Osteoblast (primary cell): ENCODE measurements around the gene ABAT. TPM values are rescaled to one million over a fixed set of nuclear protein-coding genes. Genes with fewer than 3 reads are reported as not detected.

Source experiments
- DNase-seq: peaks from one replicate; pipeline ENCODE4 v3.0.0; 2011; ENCODE audit warnings: low spot score, mixed read lengths; ENCODE audit not compliant: insufficient read length; ENCODE audit errors: missing footprints
- H2AFZ ChIP-seq: 2 replicates; pipeline ENCODE4 v1.6.0; 2011; ENCODE audit warnings: mild to moderate bottlenecking, low read length
- H3K27ac ChIP-seq: 2 replicates; pipeline ENCODE4 v1.5.1; 2011; ENCODE audit warnings: mild to moderate bottlenecking, low read depth, low read length, moderate library complexity
- H3K27me3 ChIP-seq: 2 replicates; pipeline ENCODE4 v1.6.0; 2012; ENCODE audit warnings: mild to moderate bottlenecking, control low read depth, inconsistent platforms, low read length, moderate library complexity; ENCODE audit not compliant: insufficient read depth
- H3K36me3 ChIP-seq: 2 replicates; pipeline ENCODE4 v1.5.1; 2011; ENCODE audit warnings: mild to moderate bottlenecking, low read length, control low read depth, moderate library complexity; ENCODE audit not compliant: insufficient read depth
- H3K4me1 ChIP-seq: 2 replicates; pipeline ENCODE4 v1.5.1; 2011; ENCODE audit warnings: mild to moderate bottlenecking, low read length, control low read depth, moderate library complexity; ENCODE audit not compliant: insufficient read depth
- H3K4me2 ChIP-seq: 2 replicates; pipeline ENCODE4 v1.6.0; 2011; ENCODE audit warnings: mild to moderate bottlenecking, low read length; ENCODE audit not compliant: insufficient read depth
- H3K4me3 ChIP-seq: fragments of 200-600 bp; sonication (generic); 3 replicates; pipeline ENCODE4 v1.5.1; 2012; ENCODE audit warnings: mild to moderate bottlenecking, low read length, inconsistent platforms; ENCODE audit not compliant: insufficient read depth
- H3K79me2 ChIP-seq: 2 replicates; pipeline ENCODE4 v1.6.0; 2012; ENCODE audit warnings: mild to moderate bottlenecking, low read length, control low read depth, inconsistent platforms; ENCODE audit not compliant: insufficient read depth
- H3K9me3 ChIP-seq: 2 replicates; pipeline ENCODE4 v1.5.1; 2011; ENCODE audit warnings: low read depth, low read length, control low read depth
- H4K20me1 ChIP-seq: 2 replicates; pipeline ENCODE4 v1.6.0; 2012; ENCODE audit warnings: mild to moderate bottlenecking, low read length, control low read depth; ENCODE audit not compliant: insufficient read depth
- total RNA-seq: library from RNA; depleted of rRNA; stranded (reverse); fragments of >200 nt; gene quantifications from 2 replicates; pipeline ENCODE4 v1.2.3, GENCODE V29; 2012
- TF ChIP-seq, protein P1 (sequence below): IDR thresholded peaks from 2 replicates; pipeline ENCODE4 v1.5.1; 2011; ENCODE audit warnings: mild to moderate bottlenecking, low read depth, low read length, moderate library complexity; ENCODE audit errors: extremely low read depth

The ABAT gene
- total RNA-seq, 1 donor: 6.5 TPM

DNA sequence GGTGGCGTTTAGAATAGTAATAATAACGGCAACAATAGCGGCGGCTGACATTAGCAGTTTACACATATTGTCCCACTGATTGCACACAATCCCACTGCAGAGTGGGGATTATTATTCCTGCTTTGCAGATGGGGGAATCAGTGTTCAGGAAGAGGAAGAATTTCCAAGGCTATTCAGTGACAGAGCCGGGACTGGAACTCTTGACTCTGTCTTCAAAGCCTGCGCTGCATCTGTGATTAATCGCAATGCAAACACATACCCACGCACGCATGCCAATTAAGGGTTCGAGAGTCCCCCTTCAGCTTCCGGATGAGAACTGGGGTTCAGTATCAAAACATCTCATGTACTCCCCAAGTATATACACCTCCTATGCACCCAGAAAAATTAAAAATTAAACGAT is 93.9 kb downstream of the ABAT start:
- Histone ChIP-seq H2AFZ (no peak overlapping the region), H3K79me2 (no peaks in the 10 kb centered on the region), H3K4me2 (no peak overlapping the region), H3K27me3 (no peaks in the 10 kb centered on the region), H3K4me1 (no peaks in the 10 kb centered on the region), H3K4me3 (no peak overlapping the region), H3K27ac (no peak overlapping the region), H4K20me1 (no peaks in the 10 kb centered on the region), H3K9me3 (no peaks in the 10 kb centered on the region), H3K36me3 (no peaks in the 10 kb centered on the region)
- DNase-seq: no peak
- TF ChIP-seq, protein P1, sequence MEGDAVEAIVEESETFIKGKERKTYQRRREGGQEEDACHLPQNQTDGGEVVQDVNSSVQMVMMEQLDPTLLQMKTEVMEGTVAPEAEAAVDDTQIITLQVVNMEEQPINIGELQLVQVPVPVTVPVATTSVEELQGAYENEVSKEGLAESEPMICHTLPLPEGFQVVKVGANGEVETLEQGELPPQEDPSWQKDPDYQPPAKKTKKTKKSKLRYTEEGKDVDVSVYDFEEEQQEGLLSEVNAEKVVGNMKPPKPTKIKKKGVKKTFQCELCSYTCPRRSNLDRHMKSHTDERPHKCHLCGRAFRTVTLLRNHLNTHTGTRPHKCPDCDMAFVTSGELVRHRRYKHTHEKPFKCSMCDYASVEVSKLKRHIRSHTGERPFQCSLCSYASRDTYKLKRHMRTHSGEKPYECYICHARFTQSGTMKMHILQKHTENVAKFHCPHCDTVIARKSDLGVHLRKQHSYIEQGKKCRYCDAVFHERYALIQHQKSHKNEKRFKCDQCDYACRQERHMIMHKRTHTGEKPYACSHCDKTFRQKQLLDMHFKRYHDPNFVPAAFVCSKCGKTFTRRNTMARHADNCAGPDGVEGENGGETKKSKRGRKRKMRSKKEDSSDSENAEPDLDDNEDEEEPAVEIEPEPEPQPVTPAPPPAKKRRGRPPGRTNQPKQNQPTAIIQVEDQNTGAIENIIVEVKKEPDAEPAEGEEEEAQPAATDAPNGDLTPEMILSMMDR: no peak

DNA sequence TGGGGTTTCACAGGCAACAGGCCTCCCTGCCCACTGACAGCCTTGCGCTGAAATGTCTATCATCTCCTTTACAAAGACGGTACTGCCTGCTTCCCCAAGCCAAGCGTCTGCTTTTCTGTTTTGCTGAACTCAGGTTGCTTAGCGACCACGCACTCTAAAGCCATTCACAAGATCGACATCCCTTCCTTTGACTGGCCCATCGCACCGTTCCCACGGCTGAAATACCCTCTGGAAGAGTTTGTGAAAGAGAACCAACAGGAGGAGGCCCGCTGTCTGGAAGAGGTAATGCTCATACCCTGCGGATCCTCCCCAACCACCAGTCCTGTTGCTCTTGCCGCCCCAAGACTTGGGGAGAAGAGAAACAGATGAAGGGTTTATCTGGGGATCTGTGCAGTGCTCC is 94.3 kb downstream of the ABAT start:
- Histone ChIP-seq H3K36me3 (no peaks in the 10 kb centered on the region), H4K20me1 (no peaks in the 10 kb centered on the region), H3K79me2 (no peaks in the 10 kb centered on the region), H3K27ac (no peak overlapping the region), H3K9me3 (no peaks in the 10 kb centered on the region), H3K4me1 (no peaks in the 10 kb centered on the region), H3K4me3 (no peak overlapping the region), H3K27me3 (no peaks in the 10 kb centered on the region), H2AFZ (no peak overlapping the region), H3K4me2 (no peak overlapping the region)
- DNase-seq: no peak
- TF ChIP-seq, protein P1: no peak

DNA sequence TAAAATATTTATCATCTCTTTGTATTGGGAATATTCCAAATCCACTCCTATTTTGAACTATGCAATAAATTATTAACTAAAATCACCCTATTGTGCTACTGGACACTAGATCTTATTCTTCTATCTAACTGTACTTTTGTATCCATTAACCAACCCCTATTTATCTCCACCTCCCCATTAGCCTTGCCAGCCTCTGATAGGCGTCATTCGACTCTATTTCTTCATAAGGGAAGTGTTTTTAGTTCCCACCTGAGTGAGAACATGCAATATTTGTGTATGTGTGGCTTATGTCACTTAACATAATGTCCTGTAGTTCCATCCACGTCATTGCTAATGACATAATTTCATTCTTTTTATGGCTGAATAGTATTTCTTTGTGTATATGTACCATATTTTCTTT is 99.1 kb downstream of the ABAT start:
- no peaks in the 10 kb centered on the region for H3K27me3 ChIP-seq
- TF ChIP-seq, protein P1: no peak
- DNase-seq: no peak
- no peak overlapping the region for H2AFZ ChIP-seq
- no peaks in the 10 kb centered on the region for H3K36me3 ChIP-seq
- H3K27ac ChIP-seq: no peak overlapping the region
- H4K20me1 ChIP-seq: no peaks in the 10 kb centered on the region
- no peak overlapping the region for H3K4me2 ChIP-seq
- no peak overlapping the region for H3K4me3 ChIP-seq
- no peaks in the 10 kb centered on the region for H3K79me2 ChIP-seq
- no peaks in the 10 kb centered on the region for H3K4me1 ChIP-seq
- H3K9me3 ChIP-seq: no peaks in the 10 kb centered on the region

DNA sequence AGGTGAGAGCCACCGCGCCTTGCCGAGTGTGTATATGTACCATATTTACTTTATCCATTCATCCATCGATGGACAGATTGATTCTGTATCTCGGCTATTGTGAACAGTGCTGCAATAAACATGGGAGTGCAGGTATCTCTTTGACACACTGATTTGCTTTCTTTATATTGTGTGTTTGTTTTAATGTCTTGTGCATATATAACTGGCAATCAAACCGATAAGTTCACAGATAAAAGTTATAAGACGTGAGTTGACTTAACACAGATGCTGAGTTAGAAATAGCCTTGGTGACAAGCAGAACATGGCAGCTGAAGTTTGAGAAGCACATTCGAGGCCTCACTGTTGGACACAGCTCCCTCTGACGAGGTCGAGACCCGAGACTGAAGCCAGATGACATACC is 99.8 kb downstream of the ABAT start:
- Histone ChIP-seq H3K4me2 (no peak overlapping the region), H4K20me1 (no peaks in the 10 kb centered on the region), H2AFZ (no peak overlapping the region), H3K4me1 (no peaks in the 10 kb centered on the region), H3K27me3 (no peaks in the 10 kb centered on the region), H3K79me2 (no peaks in the 10 kb centered on the region), H3K36me3 (no peaks in the 10 kb centered on the region), H3K9me3 (no peaks in the 10 kb centered on the region), H3K27ac (no peak overlapping the region), H3K4me3 (no peak overlapping the region)
- TF ChIP-seq, protein P1: no peak
- DNase-seq: no peak
